Activated CD4-positive, CD25-positive, alpha-beta regulatory T cell (primary cell): Measurements from ENCODE around the gene HS3ST2.
A peak's percentile ranks its signal among the peaks of the same experiment; 100 is the strongest.
"Not testable (repeated sequence)": the region's sequence is repeated elsewhere in the genome, so short reads cannot be mapped to it uniquely, and the experiment has no call there.

ENCODE experiments used
- DNase-seq, 4 experiments: peaks; one replicate each; lab custom pipeline; 2025; lab: John Stamatoyannopoulos, UW

Gene HS3ST2

GRCh38 chr16:22933173-22933572 is 119.2 kb downstream of the HS3ST2 start:
- DNase-seq = no peak

GRCh38 chr16:22934786-22935185 is 120.8 kb downstream of the HS3ST2 start:
- DNase-seq = no peak

- no peak for DNase-seq
These were observed 123.2 kb downstream of the HS3ST2 start for GRCh38 chr16:22937169-22937568.

- no peak for DNase-seq
These were observed 124.7 kb downstream of the HS3ST2 start for GRCh38 chr16:22938647-22939046.

GRCh38 chr16:22939744-22940363 is 125.9 kb downstream of the HS3ST2 start:
- not testable (repeated sequence) for DNase-seq

GRCh38 chr16:22941970-22942501 is 128.1 kb downstream of the HS3ST2 start:
- DNase-seq = no peak

GRCh38 chr16:22942811-22943210 is 128.8 kb downstream of the HS3ST2 start:
- no peak for DNase-seq

GRCh38 chr16:22945361-22945760 is 131.4 kb downstream of the HS3ST2 start:
- DNase-seq = no peak

- DNase-seq = no peak
These were observed 132.5 kb downstream of the HS3ST2 start for GRCh38 chr16:22946433-22946832.

- no peak for DNase-seq
These were observed 134.2 kb downstream of the HS3ST2 start for GRCh38 chr16:22948058-22948602.

- DNase-seq = peak in 1 of 4 experiments; percentile 3
These were observed 134.8 kb downstream of the HS3ST2 start for GRCh38 chr16:22948603-22949368.

- no peak for DNase-seq
These were observed 141.6 kb downstream of the HS3ST2 start for GRCh38 chr16:22955461-22956070.

GRCh38 chr16:22961206-22961605 is 147.2 kb downstream of the HS3ST2 start:
- DNase-seq = no peak

GRCh38 chr16:22962905-22963304 is 148.9 kb downstream of the HS3ST2 start:
- no peak for DNase-seq
